Endothelial cell of umbilical vein (primary cell): ENCODE measurements around the gene HAP1. TPM values are rescaled to one million over a fixed set of nuclear protein-coding genes. Genes with fewer than 3 reads are reported as not detected.

Experiments used
- BruUV-seq: library from RNA; stranded (reverse); fragments of 400-500 nt; replicated peaks from 2 replicates; lab custom pipeline; 2021; lab: Mats Ljungman, UMichigan
- CTCF ChIA-PET: fragments of 300-600, 350-600 bp; sonication (Branson Sonifier 250); formaldehyde crosslinking; loops from one replicate; lab custom pipeline; 2021; ENCODE audit warnings: antibody characterized with exemption, inconsistent platforms; lab: Charles Lee
- POLR2A ChIA-PET: fragments of 300-600, 350-600 bp; sonication (Branson Sonifier 250); formaldehyde crosslinking; loops from one replicate; lab custom pipeline; 2021; ENCODE audit warnings: antibody characterized with exemption, inconsistent platforms; lab: Charles Lee
- DNase-seq: peaks from one replicate; pipeline ENCODE4 v3.0.0-alpha.2; 2011; ENCODE audit warnings: low read depth, low spot score
- FAIRE-seq: peaks from 2 replicates; lab custom pipeline; 2011; peaks lifted over from hg19 to GRCh38; lab: Jason Lieb, UNC
- H2AFZ ChIP-seq: 2 replicates; pipeline ENCODE4 v1.6.0; 2012; ENCODE audit warnings: low read depth, low read length, control low read depth, inconsistent platforms
- H3K27ac ChIP-seq: 2 replicates; pipeline ENCODE4 v1.5.1; 2011; ENCODE audit warnings: low read depth, mild to moderate bottlenecking, control low read depth, low read length, moderate library complexity; ENCODE audit not compliant: insufficient read depth
- H3K27me3 ChIP-seq, 2 experiments: 2 replicates each; pipeline versions ENCODE4 v1.6.0 to v1.6.1; 2011; ENCODE audit warnings: low read length in 2 of 2, mixed read lengths in 1 of 2; ENCODE audit not compliant: control insufficient read depth in 2 of 2, insufficient read depth in 2 of 2
- H3K36me3 ChIP-seq, 2 experiments: 2 replicates in 1 of 2; 3 replicates in 1 of 2; pipeline ENCODE4 v1.5.1; 2011; ENCODE audit warnings: low read length in 2 of 2, mild to moderate bottlenecking in 1 of 2, moderate library complexity in 1 of 2; ENCODE audit not compliant: control insufficient read depth in 2 of 2, insufficient read depth in 2 of 2; ENCODE audit errors: extremely low read depth in 1 of 2
- H3K4me1 ChIP-seq: 3 replicates; pipeline ENCODE4 v1.5.1; 2011; ENCODE audit warnings: mild to moderate bottlenecking, low read length; ENCODE audit not compliant: control insufficient read depth, insufficient read depth; ENCODE audit errors: extremely low read depth
- H3K4me2 ChIP-seq: 2 replicates; pipeline ENCODE4 v1.6.1; 2011; ENCODE audit warnings: low read length, control low read depth, mixed read lengths; ENCODE audit not compliant: insufficient read depth
- H3K4me3 ChIP-seq, 3 experiments: fragments of 200-600 bp in 1 of 3; sonication (generic), shearing (Covaris generic) in 1 of 3; replicated peaks in 1 of 3; 2 replicates each; pipeline ENCODE4 v1.5.1; 2011 to 2016; ENCODE audit warnings: control low read depth in 3 of 3, low read length in 3 of 3, mild to moderate bottlenecking in 2 of 3, inconsistent platforms in 1 of 3, low read depth in 1 of 3, moderate library complexity in 1 of 3; ENCODE audit not compliant: insufficient read depth in 1 of 3
- H3K79me2 ChIP-seq: 2 replicates; pipeline ENCODE4 v1.6.0; 2012; ENCODE audit warnings: low read length, inconsistent platforms; ENCODE audit not compliant: control insufficient read depth, insufficient read depth
- H3K9ac ChIP-seq: replicated peaks from 2 replicates; pipeline ENCODE3; 2011; ENCODE audit warnings: low read length, control low read depth; ENCODE audit not compliant: insufficient read depth; ENCODE audit errors: extremely low read depth
- H3K9me1 ChIP-seq: replicated peaks from 3 replicates; pipeline ENCODE4 v1.6.0; 2011; ENCODE audit warnings: mild to moderate bottlenecking, low read length; ENCODE audit not compliant: control insufficient read depth, insufficient read depth; ENCODE audit errors: extremely low read depth
- H3K9me3 ChIP-seq: replicated peaks from 2 replicates; pipeline ENCODE4 v1.5.1; 2012; ENCODE audit warnings: low read length, inconsistent platforms; ENCODE audit not compliant: control insufficient read depth, insufficient read depth
- H4K20me1 ChIP-seq: replicated peaks from 2 replicates; pipeline ENCODE3; 2011; ENCODE audit warnings: mild to moderate bottlenecking, low read length; ENCODE audit not compliant: control insufficient read depth, insufficient read depth; ENCODE audit errors: extremely low read depth
- CTCF ChIP-seq, 2 donors: IDR thresholded peaks; 1 replicate in 1 of 2; 2 replicates in 1 of 2; pipeline ENCODE4 v1.5.1; 2011; ENCODE audit warnings: low read length in 2 of 2, mild to moderate bottlenecking in 2 of 2, moderate library complexity in 2 of 2, control low read depth in 1 of 2, inconsistent platforms in 1 of 2, low read depth in 1 of 2; ENCODE audit not compliant: insufficient read depth in 1 of 2; ENCODE audit errors: extremely low read depth in 1 of 2
- EZH2 ChIP-seq: IDR thresholded peaks from 2 replicates; pipeline ENCODE4 v1.6.1; 2012; ENCODE audit warnings: borderline replicate concordance, low read depth, mild to moderate bottlenecking, moderate library complexity, low read length, inconsistent platforms; ENCODE audit not compliant: severe bottlenecking
- FOS ChIP-seq: IDR thresholded peaks from 2 replicates; pipeline ENCODE4 v1.6.1; 2011; ENCODE audit warnings: mild to moderate bottlenecking, low read length, moderate library complexity, borderline replicate concordance; ENCODE audit not compliant: insufficient read depth
- GATA2 ChIP-seq: IDR thresholded peaks from 2 replicates; pipeline ENCODE4 v1.7.0; 2011; ENCODE audit warnings: low read depth, mild to moderate bottlenecking, moderate library complexity, mixed read lengths, low read length; ENCODE audit not compliant: insufficient read length, insufficient read depth
- MYC ChIP-seq: IDR thresholded peaks from one replicate; pipeline ENCODE4 v1.6.1; 2011; ENCODE audit warnings: mild to moderate bottlenecking, low read depth, low read length
- POLR2A ChIP-seq: IDR thresholded peaks from 2 replicates; pipeline ENCODE4 v1.6.1; 2012; ENCODE audit warnings: low read depth, mild to moderate bottlenecking, control low read depth, low read length
- POLR2AphosphoS5 ChIP-seq: IDR thresholded peaks from 2 replicates; pipeline ENCODE4 v1.6.1; 2012; ENCODE audit warnings: low read depth, mild to moderate bottlenecking, control low read depth, low read length, moderate library complexity; ENCODE audit not compliant: insufficient read depth
- dilution Hi-C: fragments of 300-500 bp; cut with MboI; formaldehyde crosslinking; loops from one replicate; pipeline ENCODE4 v1.15.0; 2019; ENCODE audit warnings: low sequenced_read_pairs; ENCODE audit not compliant: extremely low pct_ligation_motif_present
- intact Hi-C: fragments of 100-400 bp; cut with micrococcal nuclease; formaldehyde crosslinking; loops from one replicate; pipeline ENCODE4 v1.10.0; 2022
- polyA plus RNA-seq, 4 experiments: library from polyadenylated mRNA; depleted of rRNA in 3 of 4; stranded (reverse) in 3 of 4; unstranded in 1 of 4; fragments of >200 nt; gene quantifications; 2 replicates each; pipeline versions ENCODE4 v1.2.1 to v1.2.3, GENCODE V29; 2011 to 2012; ENCODE audit warnings: missing spikeins in 1 of 4
- total RNA-seq: library from RNA; stranded (reverse); gene quantifications from 2 replicates; pipeline ENCODE4 v1.2.3, GENCODE V29; 2021

HAP1 gene
- total and polyA plus RNA-seq, 2 donors (not counting 3 experiments of a cell fraction or from before 2014, with no cell fraction given): 0.07 to 0.24 TPM

GRCh38 chr17:41728056-41728455 lies 6.4 kb downstream of the HAP1 start:
- BruUV-seq: no TSS peak
- no peak for FAIRE-seq
- Histone ChIP-seq H3K36me3 (no peaks in the 10 kb centered on the region), H3K9me1 (no peaks in the 10 kb centered on the region), H3K4me3 (no peak overlapping the region), H3K9me3 (no peaks in the 10 kb centered on the region), H3K79me2 (no peaks in the 10 kb centered on the region), H3K27ac (no peak overlapping the region), H3K9ac (no peak overlapping the region), H2AFZ (no peak overlapping the region), H3K4me2 (no peak overlapping the region), H3K27me3 (peaks cover 15 to 17% of the 10 kb centered on the region in 2 experiments), H4K20me1 (no peaks in the 10 kb centered on the region), H3K4me1 (no peaks in the 10 kb centered on the region)
- dilution Hi-C loops: no loop called here
- no peak for DNase-seq
- intact Hi-C loops: no loop called here
- POLR2A ChIA-PET: no interaction called here
- CTCF ChIA-PET: interaction anchor here (2.5 kb wide), 1 partner anchor 10 kb away, joined by 11 read pairs; no protein-coding TSS in a partner anchor
- TF ChIP-seq EZH2: no peak
- no peak for TF ChIP-seq POLR2A
- TF ChIP-seq FOS: no peak
- no peak for TF ChIP-seq POLR2AphosphoS5
- no peak for TF ChIP-seq GATA2
- no peak for TF ChIP-seq CTCF (IDR thresholded peaks at IDR 0.05; ENCODE audit: extremely low read depth in 1 of 2, insufficient read depth in 1 of 2, low read depth in 1 of 2, low read length in 2 of 2)
- no peak for TF ChIP-seq MYC
